Measurements from ENCODE around the gene NNT.

DNA sequence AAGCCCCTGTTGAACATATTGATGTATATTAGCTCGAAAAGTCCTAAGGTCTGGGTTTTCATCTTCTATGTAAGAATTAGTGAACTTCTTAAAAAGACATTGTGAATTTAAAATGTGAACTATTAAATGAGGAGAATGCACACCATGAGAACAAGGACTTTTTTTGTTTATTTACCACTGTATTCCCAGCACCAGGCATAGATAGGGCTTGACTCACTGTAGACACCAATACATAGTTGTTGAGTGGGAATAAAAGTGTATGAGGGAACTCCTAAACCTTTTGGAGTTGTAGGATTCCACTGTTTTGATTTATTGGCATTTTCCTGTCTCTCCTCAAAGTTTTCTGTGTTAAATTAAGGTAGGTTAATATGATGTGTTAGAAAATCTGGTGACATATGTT lies 40.3 kb downstream of the NNT start:
- TF ChIP-seq, protein P1, sequence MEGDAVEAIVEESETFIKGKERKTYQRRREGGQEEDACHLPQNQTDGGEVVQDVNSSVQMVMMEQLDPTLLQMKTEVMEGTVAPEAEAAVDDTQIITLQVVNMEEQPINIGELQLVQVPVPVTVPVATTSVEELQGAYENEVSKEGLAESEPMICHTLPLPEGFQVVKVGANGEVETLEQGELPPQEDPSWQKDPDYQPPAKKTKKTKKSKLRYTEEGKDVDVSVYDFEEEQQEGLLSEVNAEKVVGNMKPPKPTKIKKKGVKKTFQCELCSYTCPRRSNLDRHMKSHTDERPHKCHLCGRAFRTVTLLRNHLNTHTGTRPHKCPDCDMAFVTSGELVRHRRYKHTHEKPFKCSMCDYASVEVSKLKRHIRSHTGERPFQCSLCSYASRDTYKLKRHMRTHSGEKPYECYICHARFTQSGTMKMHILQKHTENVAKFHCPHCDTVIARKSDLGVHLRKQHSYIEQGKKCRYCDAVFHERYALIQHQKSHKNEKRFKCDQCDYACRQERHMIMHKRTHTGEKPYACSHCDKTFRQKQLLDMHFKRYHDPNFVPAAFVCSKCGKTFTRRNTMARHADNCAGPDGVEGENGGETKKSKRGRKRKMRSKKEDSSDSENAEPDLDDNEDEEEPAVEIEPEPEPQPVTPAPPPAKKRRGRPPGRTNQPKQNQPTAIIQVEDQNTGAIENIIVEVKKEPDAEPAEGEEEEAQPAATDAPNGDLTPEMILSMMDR (IDR thresholded peaks at IDR 0.05), result no peak
- no peak for TF ChIP-seq POLR2AphosphoS5 (IDR thresholded peaks at IDR 0.05)
- TF ChIP-seq EP300 (IDR thresholded peaks at IDR 0.05), result no peak
